NOMO-1 treated with dmso at 0.1 percent for 144 hours (cell line): ENCODE measurements around the gene ANO1.

Experiments used
- DNase-seq: peaks from one replicate; lab custom pipeline; 2025; ENCODE audit not compliant: unreplicated experiment; lab: John Stamatoyannopoulos, UW

The ANO1 gene

DNA sequence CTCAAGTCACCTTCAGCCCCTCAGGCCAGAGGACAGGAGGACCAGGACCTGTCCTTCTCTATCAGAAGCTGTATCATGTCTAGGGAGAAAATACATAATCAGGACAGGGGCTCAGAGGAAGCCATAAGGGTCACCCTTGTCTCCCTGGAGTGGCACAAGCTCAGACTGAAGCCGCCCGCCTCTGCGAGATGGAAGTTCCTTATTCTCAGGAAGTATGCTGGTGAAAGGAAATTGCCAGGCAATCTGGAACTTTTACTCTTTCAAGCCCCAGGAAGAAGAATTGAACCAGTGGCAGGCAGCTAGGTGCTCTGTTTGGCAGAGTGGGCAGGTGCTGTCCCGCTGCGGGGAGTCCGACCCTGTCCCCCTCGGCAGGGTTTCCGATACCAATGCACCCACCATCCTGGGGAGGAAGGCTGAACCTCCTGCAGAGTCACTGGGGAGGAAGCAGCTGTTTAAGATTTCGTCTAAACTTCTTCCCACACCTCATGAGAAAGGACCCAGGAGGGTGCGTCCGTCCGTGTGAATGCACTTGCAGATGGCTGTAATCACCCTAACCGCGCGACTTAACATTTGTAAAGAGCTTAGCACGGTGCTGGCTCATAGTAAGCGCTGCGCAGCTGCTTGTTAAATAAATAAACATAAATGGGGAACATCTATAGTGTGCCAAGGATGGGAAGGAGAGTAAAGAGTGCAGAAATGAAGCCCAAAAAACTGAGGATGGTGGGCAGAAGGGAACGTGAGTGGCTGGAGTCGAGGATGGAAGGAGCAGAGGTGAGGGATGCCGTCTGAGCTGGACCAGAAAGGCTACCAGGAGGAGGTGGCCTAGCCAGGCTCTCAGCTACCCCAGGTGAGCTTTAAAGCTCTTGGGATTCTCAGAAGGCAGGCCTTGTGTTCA is 5.0 kb upstream of the ANO1 start:
- DNase-seq, result no peak

DNA sequence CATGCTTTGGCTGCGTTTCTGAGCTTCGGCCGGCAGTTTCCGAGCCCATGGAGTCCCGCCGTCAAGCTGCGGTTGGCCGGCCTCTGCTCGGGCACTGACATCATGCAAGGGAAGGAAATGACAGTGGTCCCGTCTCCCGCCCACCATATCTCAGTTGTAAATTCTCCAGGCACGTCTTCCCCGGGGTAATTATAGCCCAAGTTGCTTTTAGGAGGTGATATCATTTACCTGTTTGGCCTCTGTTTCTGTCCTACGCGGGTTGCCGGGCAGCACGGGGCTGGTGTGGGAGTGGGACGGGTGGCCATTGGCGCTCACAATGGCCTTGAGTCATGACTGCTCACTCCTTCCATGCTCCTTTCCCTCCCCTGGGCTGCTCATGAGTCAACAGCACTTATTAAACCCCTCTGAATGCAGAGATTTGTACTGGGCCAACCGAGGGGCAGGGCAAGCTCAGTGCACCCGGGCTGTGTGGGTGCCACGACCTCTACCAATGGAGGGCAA is 4.2 kb upstream of the ANO1 start:
- DNase-seq, result no peak

DNA sequence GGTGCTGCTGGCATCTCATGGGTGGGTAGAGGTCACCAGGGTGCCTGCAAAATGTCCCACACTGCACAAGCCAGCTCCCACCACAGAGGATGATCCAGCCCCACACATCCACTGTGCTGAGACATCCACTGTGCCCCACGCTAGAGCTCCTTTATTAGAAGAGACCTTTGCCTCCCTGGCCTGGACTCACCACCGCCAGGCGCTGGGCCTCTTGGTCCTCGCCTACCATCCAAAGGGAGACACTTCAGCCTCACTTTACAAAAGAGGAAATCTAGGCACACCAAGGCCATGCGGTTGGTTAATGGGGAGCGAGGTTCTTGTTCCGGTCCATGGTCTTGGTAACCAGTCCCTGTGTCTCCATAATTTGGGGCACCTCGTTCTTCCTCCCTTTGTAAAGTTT is 3.4 kb upstream of the ANO1 start:
- DNase-seq, result no peak

DNA sequence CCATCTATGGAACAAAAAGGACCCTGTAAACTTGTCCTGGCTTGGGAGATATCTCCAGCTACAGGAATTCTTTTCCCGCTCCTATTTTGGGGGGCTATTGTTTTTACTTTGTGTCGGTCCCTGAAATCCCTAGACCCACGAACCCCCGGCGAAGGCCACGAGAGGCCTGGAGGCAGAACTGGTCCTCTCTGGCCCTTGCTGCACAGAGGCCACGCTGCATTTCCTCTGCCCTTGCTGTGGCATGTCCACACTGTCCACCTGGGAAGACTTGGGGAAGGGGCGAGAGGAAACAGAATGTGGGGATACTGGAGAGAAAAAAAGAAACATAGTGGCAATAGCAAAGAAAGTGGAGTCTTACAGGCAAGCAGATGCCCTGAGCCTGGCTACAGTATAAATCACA is 2.3 kb upstream of the ANO1 start:
- DNase-seq, result no peak

DNA sequence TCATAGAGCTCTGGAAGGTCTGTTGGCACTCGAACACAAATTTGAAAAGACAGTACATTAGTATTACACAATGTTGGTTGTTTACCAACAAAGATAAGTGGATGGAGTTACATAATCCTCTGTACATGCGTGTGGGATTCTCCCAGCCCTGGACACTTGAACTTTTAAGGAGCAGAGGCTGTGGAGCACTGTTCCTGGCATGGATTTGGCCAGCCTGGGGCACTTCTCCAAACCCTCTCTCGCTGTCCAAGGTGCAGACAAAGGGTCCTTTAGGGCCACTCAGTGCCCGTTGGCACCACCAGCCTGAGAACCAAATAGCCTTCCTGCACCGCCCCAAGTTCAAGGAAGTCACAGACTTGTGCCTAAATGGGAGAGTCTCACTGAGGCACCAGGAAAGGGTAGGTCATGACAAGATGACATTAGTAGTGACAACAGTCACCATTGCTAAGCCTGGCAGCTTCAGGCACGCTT is 1.6 kb upstream of the ANO1 start:
- no peak for DNase-seq

DNA sequence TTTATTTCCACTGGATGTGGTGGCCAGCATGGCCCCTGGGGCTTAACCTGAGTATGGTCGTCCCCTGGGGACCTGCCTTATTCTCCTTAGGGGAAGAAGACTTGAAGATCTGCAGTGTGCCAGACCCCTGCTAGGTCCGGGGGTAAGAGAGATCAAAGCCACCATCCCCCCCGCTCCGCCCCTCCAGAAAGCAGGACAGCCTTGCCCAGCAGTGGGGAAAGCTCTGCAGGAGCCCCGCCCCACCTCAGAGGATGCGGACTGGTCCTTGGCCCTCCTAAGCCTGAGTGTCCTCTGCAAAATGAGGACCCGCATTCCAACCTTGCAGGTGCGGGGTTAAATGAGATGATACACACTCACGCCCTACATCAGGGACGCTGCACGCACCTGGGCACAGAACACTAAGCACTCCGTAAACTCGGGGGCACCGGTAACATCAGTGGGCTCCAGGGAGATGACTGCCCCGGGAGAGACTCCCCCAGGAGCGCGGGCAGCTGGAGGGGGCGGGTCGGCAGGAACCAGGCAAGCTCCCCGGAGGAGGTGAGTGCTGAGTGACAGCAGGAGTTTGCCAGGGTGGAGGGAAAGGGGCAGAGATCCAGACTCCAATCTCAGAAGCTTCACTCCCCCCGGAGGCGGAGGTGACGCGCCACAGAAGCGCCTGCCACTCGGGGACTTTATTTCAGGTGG is 564 bp upstream of the ANO1 start:
- DNase-seq, result no peak

DNA sequence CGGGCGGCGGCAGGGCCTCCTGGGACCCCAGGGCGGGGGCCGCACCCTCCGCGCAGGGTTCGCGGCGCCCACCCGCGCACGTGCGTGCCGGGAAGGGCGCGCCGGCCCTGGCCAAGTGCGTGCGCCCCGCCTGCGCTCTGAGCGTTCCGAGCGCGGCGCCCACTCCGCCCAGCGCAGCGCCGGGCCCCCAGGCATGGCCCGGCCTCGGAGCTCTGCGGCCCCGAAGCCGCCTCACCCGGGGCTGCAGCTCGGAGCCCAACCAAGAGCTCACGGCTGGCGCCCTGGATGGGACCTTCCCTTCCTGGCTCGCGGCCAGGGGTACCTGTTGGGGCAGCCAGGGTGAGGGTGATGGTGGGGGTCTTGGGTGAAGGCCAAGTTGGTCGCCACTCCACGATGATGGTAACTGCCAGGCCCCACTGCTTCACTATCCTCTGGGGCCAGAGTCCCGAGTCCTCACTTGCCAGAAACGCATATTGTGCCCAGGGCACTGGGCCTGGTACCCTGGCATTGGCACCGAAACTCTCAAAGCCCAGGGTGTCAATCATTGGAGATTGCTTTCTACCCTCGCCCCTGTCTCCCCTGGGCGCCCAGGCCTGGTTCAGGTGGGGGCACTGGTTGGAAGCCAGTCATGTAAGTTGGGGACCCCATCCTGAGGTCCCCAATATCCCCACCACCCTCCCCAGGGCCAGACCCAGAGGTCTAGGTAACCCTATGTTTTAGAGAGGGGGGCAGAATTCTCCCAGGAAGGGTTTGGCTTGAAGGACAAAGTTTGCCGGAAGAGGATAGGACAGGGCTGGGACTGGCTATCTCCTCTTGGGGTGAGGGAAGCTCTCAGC is 882 bp downstream of the ANO1 start:
- no peak for DNase-seq

DNA sequence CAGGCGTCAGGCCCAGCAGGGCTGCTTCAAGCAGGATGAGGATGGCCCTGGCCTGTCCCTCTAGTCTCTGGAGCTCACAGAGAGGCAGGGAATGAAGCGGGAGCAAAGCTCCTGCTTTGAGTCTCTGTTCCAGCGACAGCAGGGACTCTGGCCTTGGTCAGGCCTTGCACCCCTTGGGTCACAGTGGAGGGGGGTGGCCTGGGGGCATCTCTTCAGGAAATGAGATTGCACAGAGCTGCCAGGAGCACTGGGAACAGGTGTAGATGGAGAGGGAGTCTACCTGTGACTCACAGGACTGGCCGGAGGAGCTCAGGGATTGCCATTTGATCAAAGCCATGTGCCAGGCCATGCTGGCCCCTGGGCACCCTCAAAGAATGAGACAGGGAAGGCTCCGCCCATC is 1.6 kb downstream of the ANO1 start:
- DNase-seq, result no peak

DNA sequence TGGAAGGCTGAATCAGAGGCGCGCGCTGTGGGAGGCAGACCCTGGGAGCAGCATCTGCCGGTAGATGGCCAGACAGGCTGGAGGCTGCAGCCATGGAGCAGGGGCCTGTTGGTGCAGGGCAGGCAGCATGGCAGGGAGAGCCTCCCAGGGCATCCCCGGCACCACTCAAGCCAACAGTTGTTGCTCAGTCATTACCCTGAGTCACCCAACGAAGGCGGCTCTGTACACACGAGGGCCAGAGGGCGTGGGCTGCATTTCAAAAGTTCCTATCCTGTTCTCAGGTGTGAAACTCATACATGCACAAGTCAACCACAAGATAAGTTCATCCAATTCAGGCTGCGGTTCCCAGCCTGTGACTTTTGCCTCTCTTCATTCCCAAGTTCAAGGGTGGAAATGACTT is 2.6 kb downstream of the ANO1 start:
- DNase-seq, result no peak

DNA sequence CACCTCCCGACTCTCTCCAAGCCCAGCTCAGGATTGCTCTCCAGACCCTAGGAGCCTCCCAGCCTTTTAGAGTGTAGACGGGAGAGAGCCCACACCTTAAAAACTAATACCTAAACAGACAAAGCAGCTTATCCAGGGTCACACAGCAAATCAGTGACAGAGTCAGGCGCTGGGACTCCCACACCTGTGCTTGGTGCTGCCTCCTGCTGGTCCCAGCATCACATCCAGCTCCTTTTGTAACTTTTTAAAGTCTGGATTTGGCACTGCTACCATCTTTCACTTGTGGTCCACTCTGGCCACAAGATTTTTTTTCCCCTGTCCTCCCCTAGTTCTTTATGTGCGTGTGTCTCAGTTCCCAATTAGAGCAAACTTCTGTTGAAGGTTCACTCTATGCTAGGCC is 4.7 kb downstream of the ANO1 start:
- no peak for DNase-seq

DNA sequence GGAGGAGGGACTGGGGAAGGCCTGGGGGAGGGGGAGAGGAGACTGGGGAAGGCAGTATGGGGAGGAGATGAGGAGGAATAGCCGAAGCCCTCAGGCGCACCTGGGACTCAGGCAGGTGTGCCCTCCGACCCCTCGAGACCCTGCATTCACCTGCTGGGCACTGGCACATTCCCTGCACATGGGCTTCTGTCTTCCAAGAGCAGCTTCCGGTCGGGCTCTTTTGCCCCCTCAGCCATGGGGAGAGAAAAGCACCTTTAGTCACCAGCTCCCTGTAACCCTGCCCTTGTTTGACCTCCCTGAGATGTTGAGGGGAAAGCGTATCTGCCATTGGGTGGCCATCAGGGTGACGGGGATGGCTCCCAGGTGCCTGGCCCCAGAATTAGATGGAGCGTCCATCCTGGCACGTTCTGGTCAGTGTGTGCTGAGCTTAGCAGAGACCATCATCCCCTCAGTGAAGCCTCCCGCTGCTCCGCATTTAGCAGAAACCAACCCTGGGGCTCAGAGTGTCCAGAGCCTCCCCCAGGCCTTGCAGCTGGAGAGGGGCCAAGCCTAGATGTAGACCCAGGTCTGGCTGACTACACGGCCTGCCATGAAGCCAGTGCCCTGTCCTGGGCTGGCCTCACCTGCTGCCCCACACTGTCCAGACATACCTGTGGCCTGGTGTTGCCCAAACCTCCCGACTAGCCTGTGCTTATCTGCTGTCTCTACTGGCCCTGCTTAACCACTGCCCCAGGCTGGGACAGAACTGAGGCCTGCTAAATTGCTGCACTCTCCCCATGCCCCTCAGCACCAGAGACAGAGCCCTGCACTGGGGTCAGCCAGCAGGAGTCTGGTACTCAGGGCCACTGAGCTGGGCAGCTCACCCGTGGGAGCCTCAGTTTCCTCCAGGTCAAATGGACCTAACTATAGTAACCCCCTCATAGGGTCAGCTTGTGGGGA is 6.2 kb downstream of the ANO1 start:
- DNase-seq, result no peak

DNA sequence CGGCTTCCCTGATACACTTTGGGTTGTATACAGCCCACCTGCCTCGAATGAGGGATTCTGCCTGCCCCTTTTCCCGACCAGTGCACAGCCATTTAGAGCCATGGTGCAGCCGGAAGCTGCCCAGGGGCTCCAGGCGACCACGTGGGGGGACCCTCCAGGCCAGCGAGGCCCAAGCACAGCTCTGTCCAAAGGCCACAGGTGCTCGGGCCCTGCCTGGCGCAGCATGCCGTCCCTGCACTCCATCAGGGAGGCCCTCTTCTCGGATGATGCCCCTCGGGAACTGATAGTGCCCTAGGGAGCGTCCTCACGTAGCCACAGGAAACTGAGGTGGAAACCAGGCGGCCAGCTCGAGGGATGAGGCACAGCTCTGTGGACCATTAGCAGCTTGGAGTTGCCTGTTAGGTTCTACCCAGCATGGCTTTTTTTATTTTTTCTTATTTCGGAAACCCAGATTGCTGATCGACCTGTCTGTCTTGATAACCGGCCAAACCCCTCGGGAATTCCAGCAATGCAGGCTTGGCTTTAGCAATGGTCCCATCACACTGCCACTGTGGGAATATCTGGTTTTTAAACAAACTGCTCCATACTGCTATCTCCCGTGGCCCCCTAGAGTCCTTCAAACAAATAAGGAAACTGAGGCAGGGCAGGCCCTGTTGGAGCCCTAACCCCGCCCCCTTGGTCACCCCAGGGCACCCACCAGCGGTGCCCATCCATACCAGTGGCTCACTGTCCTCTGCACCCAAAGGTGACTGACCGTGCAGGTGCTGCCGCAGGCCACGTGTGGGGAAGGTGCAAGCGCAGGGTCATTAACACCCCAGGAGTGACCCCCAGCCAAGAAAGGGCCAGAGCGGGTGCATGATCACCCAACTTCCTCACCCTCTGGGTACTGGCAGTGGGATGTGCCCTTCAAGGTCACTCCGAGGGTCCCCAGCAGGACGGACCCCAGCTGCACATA is 8.0 kb downstream of the ANO1 start:
- DNase-seq, result no peak

DNA sequence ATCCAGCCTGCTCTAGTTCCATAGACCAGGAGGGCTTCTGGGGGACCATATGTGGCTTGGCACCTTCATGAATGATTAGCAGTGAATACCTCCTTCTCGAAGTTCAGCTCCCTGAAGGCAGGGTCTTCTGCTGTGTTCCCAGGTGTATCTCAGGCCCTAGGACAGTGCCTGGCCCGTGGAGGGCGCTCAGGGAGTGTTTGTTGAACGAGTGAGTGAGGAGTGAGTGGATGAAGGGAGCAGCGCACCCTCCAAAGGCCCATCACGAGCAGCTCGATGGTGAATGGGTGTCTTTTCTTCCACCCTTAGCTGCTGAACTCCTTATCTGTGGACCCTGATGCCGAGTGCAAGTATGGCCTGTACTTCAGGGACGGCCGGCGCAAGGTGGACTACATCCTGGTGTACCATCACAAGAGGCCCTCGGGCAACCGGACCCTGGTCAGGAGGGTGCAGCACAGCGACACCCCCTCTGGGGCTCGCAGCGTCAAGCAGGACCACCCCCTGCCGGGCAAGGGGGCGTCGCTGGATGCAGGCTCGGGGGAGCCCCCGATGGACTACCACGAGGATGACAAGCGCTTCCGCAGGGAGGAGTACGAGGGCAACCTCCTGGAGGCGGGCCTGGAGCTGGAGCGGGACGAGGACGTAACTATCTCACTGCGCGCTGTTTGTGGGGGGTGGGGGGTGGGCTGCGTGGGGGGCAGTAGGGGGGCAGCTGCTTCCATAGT is 9.5 kb downstream of the ANO1 start:
- no peak for DNase-seq

DNA sequence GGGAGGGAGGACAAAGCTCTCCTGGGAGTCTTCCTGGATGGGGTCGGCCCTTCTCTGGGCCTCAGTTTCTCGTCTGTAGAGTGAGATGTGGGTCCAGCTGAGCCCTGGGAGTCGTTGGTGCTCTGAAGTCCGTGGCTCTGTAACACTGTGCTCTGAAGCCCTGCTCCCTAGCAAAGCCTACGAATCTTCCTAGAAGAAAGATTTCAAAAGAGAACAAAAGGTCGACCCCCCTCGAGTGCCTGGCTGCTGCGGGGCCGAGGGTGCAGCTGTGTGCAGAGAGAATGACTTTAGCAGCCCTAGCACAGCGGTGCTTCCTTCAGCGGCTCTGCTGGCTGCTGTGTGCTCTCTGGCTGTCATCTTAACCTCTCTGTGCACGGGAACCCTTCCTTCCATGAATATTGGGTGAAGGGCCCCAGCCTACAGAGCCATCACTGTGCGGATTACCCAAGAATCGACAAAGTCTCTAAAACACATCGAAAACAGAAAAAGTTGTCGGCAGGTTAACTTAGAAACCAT is 10.7 kb downstream of the ANO1 start:
- no peak for DNase-seq

DNA sequence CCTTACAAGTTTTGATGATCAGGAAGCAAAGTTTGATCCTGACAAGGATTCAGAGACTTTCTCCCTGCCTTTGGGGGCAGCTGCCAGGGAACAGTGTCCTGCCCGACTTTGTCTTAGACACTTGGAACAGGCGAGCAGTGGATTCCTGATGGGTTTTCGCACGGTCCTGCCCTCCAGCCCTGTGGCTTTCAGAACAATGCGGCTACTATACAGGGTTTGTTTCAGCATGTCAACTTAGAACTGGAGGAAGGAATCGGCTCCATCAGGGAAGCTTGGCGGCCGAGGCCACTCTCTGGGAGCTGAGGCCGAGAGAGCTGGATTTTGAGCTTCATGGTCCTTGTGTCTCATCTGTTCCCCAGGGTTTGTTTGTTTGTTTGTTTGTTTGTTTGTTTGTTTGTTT is 11.5 kb downstream of the ANO1 start:
- no peak for DNase-seq

DNA sequence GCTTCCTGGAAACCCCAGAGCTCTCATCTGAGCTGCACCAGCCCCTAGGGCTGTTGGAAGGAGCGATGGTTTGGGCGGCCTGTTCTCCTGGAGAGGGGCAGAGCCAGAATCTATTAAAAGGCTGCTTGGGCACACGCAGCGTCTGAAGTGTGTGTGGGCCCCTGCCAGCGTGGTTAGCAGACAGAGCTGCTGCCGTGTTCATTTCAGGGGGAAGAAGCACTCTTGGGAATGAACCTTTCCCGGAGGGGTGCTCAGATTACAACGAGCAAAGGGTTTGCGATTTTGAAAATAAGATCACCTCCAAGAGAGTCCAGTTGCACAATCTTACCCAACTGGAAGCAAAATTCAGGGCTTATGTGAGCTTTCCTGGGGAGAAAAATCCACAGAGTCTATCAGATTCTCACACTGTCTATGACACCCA is 12.9 kb downstream of the ANO1 start:
- no peak for DNase-seq

DNA sequence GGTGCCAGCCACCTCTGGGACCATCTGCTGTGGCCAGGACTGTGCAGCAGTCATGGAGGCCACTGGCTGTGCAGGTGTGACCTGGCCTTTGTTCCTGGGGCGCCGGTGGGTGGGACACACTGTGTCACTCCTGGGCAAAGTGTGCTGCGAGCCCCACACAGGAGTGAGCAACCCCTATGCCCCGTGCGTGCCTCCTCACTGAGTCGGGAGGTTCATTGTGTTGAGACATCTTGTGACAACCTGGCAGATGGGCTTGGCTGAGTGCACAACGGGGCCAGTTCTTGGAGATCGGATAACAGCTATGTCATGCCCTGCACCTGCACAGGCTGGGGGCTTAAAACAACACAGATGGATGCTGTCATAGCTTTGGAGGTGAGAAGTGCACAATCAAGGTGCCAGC is 13.5 kb downstream of the ANO1 start:
- DNase-seq, result no peak
